Nephron progenitor cell (in vitro differentiated cells): Measurements from ENCODE around the gene NUP160.
"Not testable (repeated sequence)": the region's sequence is repeated elsewhere in the genome, so short reads cannot be mapped to it uniquely, and the experiment has no call there.

Source experiments
- DNase-seq: peaks from one replicate; pipeline ENCODE4 v3.0.0; 2021
- H3K27ac Mint-ChIP-seq: 2 replicates; pipeline ENCODE4 v1.8.0; 2021; ENCODE audit warnings: mild to moderate bottlenecking, moderate library complexity, mixed read lengths
- H3K27me3 Mint-ChIP-seq: 2 replicates; pipeline ENCODE4 v1.8.0; 2021; ENCODE audit warnings: mild to moderate bottlenecking, low read depth, mixed read lengths; ENCODE audit not compliant: poor library complexity
- H3K36me3 Mint-ChIP-seq: 2 replicates; pipeline ENCODE4 v1.8.0; 2021; ENCODE audit warnings: low read depth, mixed read lengths
- H3K4me1 Mint-ChIP-seq: 2 replicates; pipeline ENCODE4 v1.8.0; 2021; ENCODE audit warnings: mixed read lengths
- H3K4me3 Mint-ChIP-seq: 2 replicates; pipeline ENCODE4 v1.8.0; 2021; ENCODE audit warnings: mild to moderate bottlenecking, moderate library complexity, mixed read lengths
- H3K9me3 Mint-ChIP-seq: 2 replicates; pipeline ENCODE4 v1.8.0; 2021; ENCODE audit warnings: mild to moderate bottlenecking, moderate library complexity, mixed read lengths
- TF ChIP-seq, protein P1 (sequence below): fragments of 200-600 bp; sonication (generic); IDR thresholded peaks from 2 replicates; pipeline ENCODE4 v1.5.0; 2021; ENCODE audit warnings: antibody characterized with exemption

The NUP160 gene

DNA sequence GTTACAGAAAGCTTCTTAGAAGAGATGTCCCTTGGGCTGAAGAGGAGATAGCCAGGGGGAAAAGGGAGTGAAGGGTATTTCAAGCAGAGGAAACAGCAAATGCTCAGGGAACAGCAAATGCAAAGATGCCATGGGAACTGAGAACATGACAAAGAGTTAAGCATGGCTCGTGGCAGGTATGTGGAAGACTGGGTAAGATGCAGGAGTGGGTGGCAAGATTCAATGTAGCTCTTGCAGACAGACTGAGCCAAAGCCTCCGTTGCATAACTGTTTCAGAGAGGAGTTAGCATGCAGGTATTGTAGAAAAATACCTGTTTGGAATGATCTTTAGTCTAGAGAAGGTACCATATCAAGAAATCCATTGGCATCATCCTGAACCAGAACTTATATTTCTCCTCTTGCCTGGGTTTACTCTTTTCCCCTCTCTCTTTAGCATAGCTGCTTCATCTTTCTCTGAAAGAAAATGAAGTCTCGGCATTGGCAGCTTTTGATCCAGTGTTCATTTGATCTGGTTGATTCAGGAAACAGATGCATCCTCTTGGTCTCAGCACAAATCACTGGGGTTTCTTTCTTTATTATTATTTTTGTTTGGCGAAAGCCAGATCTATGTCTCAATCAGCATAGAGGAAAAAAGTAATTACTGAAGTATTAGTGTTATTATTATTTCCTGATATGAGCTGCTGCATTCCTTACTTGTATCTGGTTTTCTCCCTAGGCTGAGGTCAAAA is 41.7 kb upstream of the NUP160 start:
- H3K36me3 Mint-ChIP-seq: no peaks in the 10 kb centered on the region
- no peak for DNase-seq
- peaks cover 13% of the 10 kb centered on the region for H3K27me3 Mint-ChIP-seq
- peaks cover 22% of the 10 kb centered on the region for H3K9me3 Mint-ChIP-seq
- H3K27ac Mint-ChIP-seq: no peak overlapping the region
- TF ChIP-seq, protein P1, sequence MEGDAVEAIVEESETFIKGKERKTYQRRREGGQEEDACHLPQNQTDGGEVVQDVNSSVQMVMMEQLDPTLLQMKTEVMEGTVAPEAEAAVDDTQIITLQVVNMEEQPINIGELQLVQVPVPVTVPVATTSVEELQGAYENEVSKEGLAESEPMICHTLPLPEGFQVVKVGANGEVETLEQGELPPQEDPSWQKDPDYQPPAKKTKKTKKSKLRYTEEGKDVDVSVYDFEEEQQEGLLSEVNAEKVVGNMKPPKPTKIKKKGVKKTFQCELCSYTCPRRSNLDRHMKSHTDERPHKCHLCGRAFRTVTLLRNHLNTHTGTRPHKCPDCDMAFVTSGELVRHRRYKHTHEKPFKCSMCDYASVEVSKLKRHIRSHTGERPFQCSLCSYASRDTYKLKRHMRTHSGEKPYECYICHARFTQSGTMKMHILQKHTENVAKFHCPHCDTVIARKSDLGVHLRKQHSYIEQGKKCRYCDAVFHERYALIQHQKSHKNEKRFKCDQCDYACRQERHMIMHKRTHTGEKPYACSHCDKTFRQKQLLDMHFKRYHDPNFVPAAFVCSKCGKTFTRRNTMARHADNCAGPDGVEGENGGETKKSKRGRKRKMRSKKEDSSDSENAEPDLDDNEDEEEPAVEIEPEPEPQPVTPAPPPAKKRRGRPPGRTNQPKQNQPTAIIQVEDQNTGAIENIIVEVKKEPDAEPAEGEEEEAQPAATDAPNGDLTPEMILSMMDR: no peak
- no peak overlapping the region for H3K4me3 Mint-ChIP-seq
- H3K4me1 Mint-ChIP-seq: no peaks in the 10 kb centered on the region

DNA sequence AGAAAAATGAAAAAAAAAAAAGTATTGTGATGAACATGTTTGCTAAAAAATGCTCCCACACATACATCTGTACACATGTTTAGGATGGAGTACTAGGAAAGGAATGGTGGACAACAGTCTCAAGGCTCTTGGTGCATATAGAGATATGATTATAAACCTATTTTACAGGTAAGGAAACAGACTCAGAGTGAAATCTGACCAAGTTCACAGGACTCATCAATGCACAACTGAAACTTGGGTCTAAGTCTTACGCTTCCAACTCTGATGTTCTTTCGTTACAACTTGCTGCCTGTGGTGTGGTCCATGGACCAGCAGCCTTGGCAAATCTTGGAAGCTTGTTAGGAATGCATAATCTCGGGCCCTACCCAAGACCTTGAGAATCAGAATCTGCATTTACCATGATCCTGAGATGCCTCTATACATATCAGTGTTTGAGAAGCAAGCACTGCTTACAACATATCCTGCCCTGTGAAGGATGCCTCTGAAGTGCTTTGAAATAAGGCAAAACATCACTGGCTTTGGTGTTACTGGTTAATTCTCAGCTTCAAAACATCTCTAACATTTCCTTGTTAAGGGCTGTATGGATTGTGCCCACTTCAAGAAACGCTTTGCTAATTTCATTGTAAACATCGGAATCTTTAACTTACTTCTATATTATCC is 39.9 kb upstream of the NUP160 start:
- DNase-seq: no peak
- Mint-ChIP-seq H3K9me3 (peaks cover 12% of the 10 kb centered on the region), H3K36me3 (no peaks in the 10 kb centered on the region), H3K4me1 (no peaks in the 10 kb centered on the region), H3K4me3 (no peak overlapping the region), H3K27me3 (peaks cover 17% of the 10 kb centered on the region), H3K27ac (no peak overlapping the region)
- TF ChIP-seq, protein P1: no peak

DNA sequence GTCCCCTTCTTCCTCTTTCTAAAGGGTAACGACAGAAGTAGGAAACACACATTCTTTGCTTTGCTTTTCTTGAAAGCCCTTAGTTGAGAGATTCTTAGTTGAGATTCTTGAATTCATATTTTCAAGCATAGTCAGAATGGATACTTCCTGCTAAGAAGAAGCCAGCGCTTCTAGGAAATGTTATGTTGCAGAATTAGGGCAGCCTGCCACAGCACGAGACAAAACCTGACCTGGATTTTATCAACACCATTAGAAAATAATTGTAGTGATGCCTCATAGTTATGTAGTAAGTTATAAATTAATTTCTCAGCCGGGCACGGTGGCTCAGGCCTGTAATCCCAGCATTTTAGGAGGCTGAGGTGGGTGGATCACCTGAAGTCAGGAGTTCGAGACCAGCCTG is 37.9 kb upstream of the NUP160 start:
- Mint-ChIP-seq H3K36me3 (no peaks in the 10 kb centered on the region), H3K4me1 (no peaks in the 10 kb centered on the region), H3K9me3 (peaks cover 3% of the 10 kb centered on the region), H3K27ac (no peak overlapping the region), H3K4me3 (no peak overlapping the region), H3K27me3 (peaks cover 17% of the 10 kb centered on the region)
- DNase-seq: no peak
- TF ChIP-seq, protein P1: no peak

DNA sequence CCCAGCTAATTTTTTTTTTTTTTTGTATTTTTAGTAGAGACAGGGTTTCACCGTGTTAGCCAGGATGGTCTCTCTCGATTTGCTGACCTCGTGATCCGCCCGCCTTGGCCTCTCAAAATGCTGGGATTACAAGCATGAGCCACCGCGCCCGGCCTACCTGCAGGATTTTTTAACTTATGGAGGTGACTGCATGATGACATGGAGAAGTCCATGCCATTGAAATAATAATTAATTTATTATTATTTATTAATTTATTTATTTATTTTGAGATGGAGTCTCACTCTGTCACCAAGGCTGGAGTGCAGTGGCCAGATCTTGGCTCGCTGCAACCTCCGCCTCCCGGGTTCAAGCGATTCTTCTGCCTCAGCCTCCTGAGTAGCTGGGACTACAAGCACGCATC is 34.3 kb upstream of the NUP160 start:
- H3K4me3 Mint-ChIP-seq, H3K36me3 Mint-ChIP-seq, H3K4me1 Mint-ChIP-seq, DNase-seq, H3K27ac Mint-ChIP-seq: not testable (repeated sequence)
- Mint-ChIP-seq H3K27me3 (peaks cover 11% of the 10 kb centered on the region), H3K9me3 (peaks cover 10% of the 10 kb centered on the region)

DNA sequence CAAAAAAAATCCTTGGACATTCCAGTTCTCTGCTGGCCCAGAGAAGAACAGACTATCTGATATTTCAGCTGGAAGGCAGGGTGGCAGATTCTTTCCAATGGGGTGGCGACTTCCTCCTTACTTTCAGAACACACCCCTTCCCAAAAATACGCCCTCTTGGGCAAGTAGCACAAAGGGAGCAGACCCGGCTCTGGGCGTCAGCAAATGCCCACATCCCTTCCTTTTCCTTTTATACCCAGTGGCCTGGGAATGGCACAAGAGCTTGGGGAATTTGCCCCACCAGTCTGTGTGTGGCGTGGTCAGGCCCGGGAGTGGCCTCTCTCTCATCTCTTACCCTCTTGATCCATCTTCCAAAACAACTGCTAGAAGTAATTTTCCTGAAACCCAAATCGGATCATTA is 33.0 kb upstream of the NUP160 start:
- Mint-ChIP-seq H3K36me3 (no peaks in the 10 kb centered on the region), H3K27me3 (peaks cover 9% of the 10 kb centered on the region), H3K27ac (peak overlapping the region; percentile 59), H3K4me1 (no peaks in the 10 kb centered on the region), H3K9me3 (peaks cover 22% of the 10 kb centered on the region), H3K4me3 (no peak overlapping the region)
- DNase-seq: no peak
- TF ChIP-seq, protein P1: no peak

DNA sequence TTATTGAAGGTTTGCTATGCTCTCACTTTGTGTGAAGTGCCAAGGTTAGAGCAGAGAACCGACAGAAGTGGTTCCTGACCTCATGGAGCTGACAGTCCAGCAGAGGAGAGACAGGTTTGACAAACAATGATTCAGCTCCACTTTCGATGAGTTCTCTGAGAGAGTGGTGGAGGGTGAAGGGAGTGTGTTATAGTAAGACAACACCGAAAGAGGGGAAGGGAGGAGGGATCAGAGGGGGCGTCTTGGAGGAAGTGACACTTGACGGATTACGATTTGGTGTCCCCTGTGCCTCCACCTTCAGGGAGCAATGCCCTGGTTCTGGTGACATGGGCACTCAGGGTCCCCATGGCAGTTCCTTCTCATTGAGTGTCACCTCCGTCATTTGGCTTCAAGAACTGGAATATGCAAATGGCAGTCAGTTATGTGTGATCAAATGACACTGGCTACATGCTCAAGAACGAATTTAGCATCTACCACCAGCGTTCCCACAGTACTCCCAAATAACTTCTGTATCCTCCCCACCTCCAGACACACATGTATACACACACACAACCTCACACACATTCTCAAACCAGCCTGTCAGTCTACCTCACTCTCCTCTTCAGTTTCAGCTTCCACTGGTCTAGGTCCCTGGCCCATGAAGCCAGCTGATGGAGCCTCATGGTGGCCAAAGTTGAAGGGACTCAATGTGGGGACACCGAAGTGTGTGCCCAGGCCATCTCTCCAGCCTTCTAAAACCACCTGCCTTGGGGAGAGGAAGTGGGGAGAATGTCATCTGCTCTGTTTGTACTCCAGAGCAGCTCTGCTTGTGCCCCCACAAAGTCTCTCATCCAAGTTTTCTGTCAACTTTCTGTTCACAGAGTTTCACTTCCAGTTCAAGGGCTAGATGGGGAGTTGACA is 31.4 kb upstream of the NUP160 start:
- H3K27me3 Mint-ChIP-seq: peaks cover 12% of the 10 kb centered on the region
- no peak for DNase-seq
- no peaks in the 10 kb centered on the region for H3K4me1 Mint-ChIP-seq
- no peak overlapping the region for H3K27ac Mint-ChIP-seq
- no peak overlapping the region for H3K4me3 Mint-ChIP-seq
- H3K9me3 Mint-ChIP-seq: peaks cover 37% of the 10 kb centered on the region
- H3K36me3 Mint-ChIP-seq: no peaks in the 10 kb centered on the region
- TF ChIP-seq, protein P1: no peak

DNA sequence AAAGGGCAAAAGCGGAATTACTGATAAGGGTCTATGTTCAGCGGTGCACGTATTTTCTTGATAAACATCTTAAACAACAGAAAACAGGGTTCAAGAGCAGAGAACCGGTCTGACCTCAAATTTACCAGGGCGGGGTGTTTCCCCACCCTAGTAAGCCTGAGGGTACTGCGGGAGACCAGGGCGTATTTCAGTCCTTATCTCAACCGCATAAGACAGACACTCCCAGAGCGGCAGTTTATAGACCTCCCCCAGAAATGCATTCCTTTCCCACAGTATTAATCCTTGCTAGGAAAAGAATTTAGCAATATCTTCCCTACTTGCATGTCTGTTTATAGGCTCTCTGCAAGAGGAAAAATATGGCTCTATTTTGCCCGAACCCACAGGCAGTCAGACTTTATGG is 27.7 kb upstream of the NUP160 start:
- peaks cover 48% of the 10 kb centered on the region for H3K9me3 Mint-ChIP-seq
- H3K36me3 Mint-ChIP-seq, H3K4me3 Mint-ChIP-seq, H3K4me1 Mint-ChIP-seq, H3K27ac Mint-ChIP-seq: not testable (repeated sequence)
- peak; percentile 19 for DNase-seq
- H3K27me3 Mint-ChIP-seq: peaks cover 11% of the 10 kb centered on the region
